HepG2 (cell line): Measurements from ENCODE around the gene VENTX. TPM values are rescaled to one million over a fixed set of nuclear protein-coding genes. Genes with fewer than 3 reads are reported as not detected.

ENCODE experiments used
- ATAC-seq: fragments of 200-7000 bp; cut with Tn5 transposase; 3 replicates; pipeline ENCODE4 v1.9.1; 2020; ENCODE audit warnings: mild to moderate bottlenecking, moderate library complexity
- BruUV-seq: library from RNA; stranded (reverse); fragments of 400-500 nt; replicated peaks from 2 replicates; lab custom pipeline; 2021; lab: Mats Ljungman, UMichigan
- CTCF ChIA-PET: fragments of 300-600 bp; formaldehyde crosslinking; extraction: SDS; loops from one replicate; lab custom pipeline; 2021; ENCODE audit warnings: low total read pairs, inconsistent platforms, low intra/inter-chr PET ratio; lab: Yijun Ruan, JAX
- POLR2A ChIA-PET: fragments of 350-600 bp; sonication (Branson Sonifier 250); formaldehyde crosslinking; loops from one replicate; lab custom pipeline; 2020; ENCODE audit warnings: antibody characterized with exemption, inconsistent platforms; lab: Yijun Ruan, JAX
- DNase-seq: peaks from one replicate; pipeline ENCODE4 v3.0.0-alpha.2; 2015; ENCODE audit warnings: low spot score
- FAIRE-seq: peaks from 3 replicates; lab custom pipeline; 2011; peaks lifted over from hg19 to GRCh38; lab: Jason Lieb, UNC
- H2AFZ ChIP-seq: one replicate; pipeline ENCODE4 v1.6.1; 2011; ENCODE audit warnings: low read length, inconsistent platforms
- H3K27ac ChIP-seq: fragments of 300-600 bp; 3 replicates; pipeline ENCODE4 v1.8.0; 2011; ENCODE audit warnings: mixed run types, mild to moderate bottlenecking, mixed read lengths, low read length, inconsistent platforms; ENCODE audit not compliant: insufficient read depth; ENCODE audit errors: extremely low read length
- H3K27me3 ChIP-seq, 2 experiments: fragments of 200-600 bp in 1 of 2; 2 replicates in 1 of 2; 3 replicates in 1 of 2; pipeline versions ENCODE4 v1.6.0 to v1.8.0; 2011; ENCODE audit warnings: low read length in 2 of 2, mild to moderate bottlenecking in 2 of 2, moderate library complexity in 2 of 2, inconsistent platforms in 1 of 2; ENCODE audit not compliant: insufficient read depth in 2 of 2, control insufficient read depth in 1 of 2
- H3K36me3 ChIP-seq, 2 experiments: fragments of 200-600 bp in 1 of 2; replicated peaks in 1 of 2; 2 replicates in 1 of 2; 3 replicates in 1 of 2; pipeline versions ENCODE4 v1.5.1 to v1.8.0; 2011; ENCODE audit warnings: low read length in 2 of 2, inconsistent platforms in 1 of 2; ENCODE audit not compliant: insufficient read depth in 2 of 2, control insufficient read depth in 1 of 2
- H3K4me1 ChIP-seq: 2 replicates; pipeline ENCODE4 v1.5.1; 2012; ENCODE audit warnings: low read length, inconsistent platforms; ENCODE audit not compliant: insufficient read depth
- H3K4me2 ChIP-seq: 2 replicates; pipeline ENCODE4 v1.6.0; 2011; ENCODE audit warnings: low read depth, low read length, inconsistent platforms
- H3K4me3 ChIP-seq, 3 experiments: fragments of 200-600 bp in 1 of 3; sonication (generic), shearing (Covaris generic) in 1 of 3; replicated peaks in 1 of 3; 2 replicates each; pipeline ENCODE4 v1.5.1; 2011 to 2016; ENCODE audit warnings: low read length in 3 of 3, inconsistent platforms in 2 of 3, low read depth in 2 of 3, mild to moderate bottlenecking in 2 of 3, control low read depth in 1 of 3, mixed read lengths in 1 of 3; ENCODE audit not compliant: insufficient read depth in 1 of 3
- H3K79me2 ChIP-seq: one replicate; pipeline ENCODE4 v1.6.1; 2011; ENCODE audit warnings: low read length, inconsistent platforms; ENCODE audit not compliant: insufficient read depth
- H3K9ac ChIP-seq: 2 replicates; pipeline ENCODE4 v1.6.0; 2011; ENCODE audit warnings: mild to moderate bottlenecking, low read depth, low read length, inconsistent platforms; ENCODE audit not compliant: insufficient read depth
- H3K9me3 ChIP-seq: 2 replicates; pipeline ENCODE4 v1.5.1; 2012; ENCODE audit warnings: mild to moderate bottlenecking, low read length
- H4K20me1 ChIP-seq: 2 replicates; pipeline ENCODE4 v1.6.0; 2011; ENCODE audit warnings: inconsistent platforms, mild to moderate bottlenecking, low read length, moderate library complexity; ENCODE audit not compliant: insufficient read depth
- HCFC1 ChIP-seq: fragments of 150-350 bp; IDR thresholded peaks from 2 replicates; pipeline ENCODE4 v1.6.1; 2014; ENCODE audit warnings: low read depth, low read length
- NFE2 ChIP-seq: sonication (generic); formaldehyde crosslinking; IDR thresholded peaks from 2 replicates; pipeline ENCODE4 v1.4.0; 2020; ENCODE audit warnings: missing genetic modification reagents
- PHF20 ChIP-seq: sonication (generic); formaldehyde crosslinking; IDR thresholded peaks from 2 replicates; pipeline ENCODE4 v1.5.0; 2020; ENCODE audit warnings: mild to moderate bottlenecking, missing genetic modification reagents
- ZNF451 ChIP-seq: sonication (generic); formaldehyde crosslinking; IDR thresholded peaks from 2 replicates; pipeline ENCODE4 v1.5.0; 2020; ENCODE audit warnings: mild to moderate bottlenecking, missing genetic modification reagents
- ZNF660 ChIP-seq: sonication (generic); formaldehyde crosslinking; IDR thresholded peaks from 2 replicates; pipeline ENCODE4 v1.5.1; 2020; ENCODE audit warnings: mild to moderate bottlenecking, low read depth, missing genetic modification reagents, borderline replicate concordance
- ZNF777 ChIP-seq: sonication (generic); formaldehyde crosslinking; IDR thresholded peaks from 2 replicates; pipeline ENCODE4 v1.4.0; 2020; ENCODE audit warnings: missing genetic modification reagents
- WGBS: methylation state at CpG from one replicate; pipeline ENCODE4 v1.1.6; 2017; ENCODE audit warnings: low lambda C conversion rate; 5-methylcytosine and 5-hydroxymethylcytosine counted together
- in situ Hi-C: cut with HindIII; loops from 2 replicates; pipeline ENCODE4 v1.10.0; 2017; ENCODE audit warnings: low pct_unique_long_range_greater_than_20kb; ENCODE audit not compliant: extremely low pct_ligation_motif_present
- intact Hi-C: fragments of 100-400 bp; cut with micrococcal nuclease; formaldehyde crosslinking; loops from one replicate; pipeline ENCODE4 v1.10.0; 2022; ENCODE audit not compliant: unreplicated experiment
- polyA plus RNA-seq, 8 experiments: library from polyadenylated mRNA; depleted of rRNA in 3 of 8; stranded (reverse) in 7 of 8; unstranded in 1 of 8; fragments of >200 nt; fragmentation: Illumina TruSeq in 4 of 8; extraction: Trizol in 4 of 8; gene quantifications; 2 replicates each; pipeline versions ENCODE4 v1.2.1 to v1.2.3, GENCODE V29; 2011 to 2016; ENCODE audit warnings: low read depth in 4 of 8, missing spikeins in 1 of 8, mixed read lengths in 1 of 8; ENCODE audit not compliant: insufficient read depth in 1 of 8
- total RNA-seq, 5 experiments: library from RNA; depleted of rRNA; stranded (reverse); fragments of >200 nt; fragmentation: Illumina TruSeq; extraction: Trizol; gene quantifications; 2 replicates each; pipeline ENCODE4 v1.2.3, GENCODE V29; 2016; ENCODE audit warnings: low read depth in 1 of 5
- TF ChIP-seq, protein P1 (sequence below): sonication (generic); formaldehyde crosslinking; IDR thresholded peaks from 2 replicates; pipeline ENCODE4 v1.4.0; 2020; ENCODE audit warnings: missing genetic modification reagents, mild to moderate bottlenecking, borderline replicate concordance

The VENTX gene
- total and polyA plus RNA-seq, 2 of the 13 experiments (the other 11 are each of a cell fraction or from before 2014, with no cell fraction given) = not detected

DNA sequence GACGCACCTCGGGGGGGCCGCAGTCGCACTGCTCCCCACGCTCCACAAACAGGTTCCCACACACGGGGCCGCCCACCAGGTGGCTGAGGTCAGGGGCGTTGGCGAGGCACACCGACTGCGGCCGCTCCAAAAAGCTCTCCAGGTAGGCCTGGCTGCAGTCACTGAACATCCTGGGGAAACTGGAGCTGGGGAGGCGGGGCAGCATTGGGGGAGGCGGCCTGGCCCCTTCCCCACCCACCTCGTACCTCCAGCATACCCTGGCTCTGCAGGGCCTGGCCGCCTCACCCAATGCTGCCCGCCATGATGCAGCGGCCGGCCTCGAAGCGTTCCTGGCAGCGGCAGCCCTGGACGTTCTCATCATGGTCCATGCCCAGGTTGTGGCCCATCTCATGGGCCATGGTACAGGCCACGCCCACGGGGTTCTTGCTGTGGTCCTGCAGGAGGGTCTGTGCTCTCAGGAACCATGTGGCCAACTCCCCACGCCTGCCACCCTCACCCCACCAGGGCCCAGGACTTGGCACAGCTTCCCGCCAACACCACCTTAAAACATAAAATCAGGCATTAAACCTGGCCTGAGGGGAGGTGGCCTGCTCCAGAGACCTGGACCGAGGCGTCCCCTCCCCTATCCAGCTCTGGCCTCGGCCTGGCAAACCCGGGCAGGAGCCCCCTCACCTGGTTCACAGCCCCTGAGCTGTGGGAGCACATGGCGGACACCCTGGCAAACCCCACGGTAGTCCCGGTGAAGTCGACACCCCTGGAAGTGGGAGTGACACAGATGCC, 34.1 kb downstream of the VENTX start:
- ATAC-seq (no peak), DNase-seq (no peak), FAIRE-seq (no peak)
- no peak overlapping the region for H3K4me3 ChIP-seq
- H3K9ac ChIP-seq = no peak overlapping the region
- no peaks in the 10 kb centered on the region for H3K36me3 ChIP-seq
- H3K4me1 ChIP-seq = no peaks in the 10 kb centered on the region
- no peak overlapping the region for H3K4me2 ChIP-seq
- no peaks in the 10 kb centered on the region for H3K9me3 ChIP-seq
- in situ Hi-C loops = no loop called here
- H3K27me3 ChIP-seq = peaks cover 0 to 22% of the 10 kb centered on the region in 2 experiments; a peak in 3 of 5 replicates
- no peak overlapping the region for H2AFZ ChIP-seq
- intact Hi-C loops = no loop called here
- no peaks in the 10 kb centered on the region for H4K20me1 ChIP-seq
- no peaks in the 10 kb centered on the region for H3K79me2 ChIP-seq
- no TSS peak for BruUV-seq
- CTCF ChIA-PET = no interaction called here
- POLR2A ChIA-PET = no interaction called here
- TF ChIP-seq ZNF660 (CRISPR knock-in tag) (no peak), PHF20 (CRISPR knock-in tag) (no peak), HCFC1 (no peak), ZNF451 (CRISPR knock-in tag) (no peak), ZNF777 (no peak), NFE2 (CRISPR knock-in tag) (no peak)
- TF ChIP-seq, protein P1, sequence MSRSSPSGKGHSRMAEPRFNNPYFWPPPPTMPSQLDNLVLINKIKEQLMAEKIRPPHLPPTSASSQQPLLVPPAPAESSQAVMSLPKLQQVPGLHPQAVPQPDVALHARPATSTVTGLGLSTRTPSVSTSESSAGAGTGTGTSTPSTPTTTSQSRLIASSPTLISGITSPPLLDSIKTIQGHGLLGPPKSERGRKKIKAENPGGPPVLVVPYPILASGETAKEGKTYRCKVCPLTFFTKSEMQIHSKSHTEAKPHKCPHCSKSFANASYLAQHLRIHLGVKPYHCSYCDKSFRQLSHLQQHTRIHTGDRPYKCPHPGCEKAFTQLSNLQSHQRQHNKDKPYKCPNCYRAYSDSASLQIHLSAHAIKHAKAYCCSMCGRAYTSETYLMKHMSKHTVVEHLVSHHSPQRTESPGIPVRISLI = no peak
- WGBS = 42% methylated on average over 17 of the region's 35 CpGs
- H3K27ac ChIP-seq = no peak overlapping the region
